ENCODE data around the gene RABEP2.
"Not testable (repeated sequence)": the region's sequence is repeated elsewhere in the genome, so short reads cannot be mapped to it uniquely, and the experiment has no call there.

DNA sequence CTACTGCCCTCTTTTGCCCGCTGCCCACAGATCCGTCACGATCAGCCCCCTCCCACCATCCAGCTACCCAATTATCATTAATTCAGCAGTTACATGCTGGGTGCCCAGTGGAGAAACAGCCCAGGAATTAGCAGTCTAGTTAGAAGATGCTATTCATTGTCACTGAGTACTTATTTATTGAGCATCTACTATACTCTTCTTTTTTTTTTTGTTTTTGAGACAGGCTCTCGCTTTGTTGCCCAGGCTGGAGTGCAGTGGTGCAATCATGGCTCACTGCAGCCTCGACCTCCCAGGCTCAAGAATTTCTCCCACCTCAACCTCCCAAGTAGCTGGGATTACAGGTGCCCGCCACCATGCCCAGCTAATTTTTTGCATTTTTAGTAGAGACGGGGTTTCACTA lies 14.8 kb upstream of the RABEP2 start:
- not testable (repeated sequence) for TF ChIP-seq EZH2 (IDR thresholded peaks at IDR 0.05; ENCODE audit: low read depth)
- TF ChIP-seq, protein P1, sequence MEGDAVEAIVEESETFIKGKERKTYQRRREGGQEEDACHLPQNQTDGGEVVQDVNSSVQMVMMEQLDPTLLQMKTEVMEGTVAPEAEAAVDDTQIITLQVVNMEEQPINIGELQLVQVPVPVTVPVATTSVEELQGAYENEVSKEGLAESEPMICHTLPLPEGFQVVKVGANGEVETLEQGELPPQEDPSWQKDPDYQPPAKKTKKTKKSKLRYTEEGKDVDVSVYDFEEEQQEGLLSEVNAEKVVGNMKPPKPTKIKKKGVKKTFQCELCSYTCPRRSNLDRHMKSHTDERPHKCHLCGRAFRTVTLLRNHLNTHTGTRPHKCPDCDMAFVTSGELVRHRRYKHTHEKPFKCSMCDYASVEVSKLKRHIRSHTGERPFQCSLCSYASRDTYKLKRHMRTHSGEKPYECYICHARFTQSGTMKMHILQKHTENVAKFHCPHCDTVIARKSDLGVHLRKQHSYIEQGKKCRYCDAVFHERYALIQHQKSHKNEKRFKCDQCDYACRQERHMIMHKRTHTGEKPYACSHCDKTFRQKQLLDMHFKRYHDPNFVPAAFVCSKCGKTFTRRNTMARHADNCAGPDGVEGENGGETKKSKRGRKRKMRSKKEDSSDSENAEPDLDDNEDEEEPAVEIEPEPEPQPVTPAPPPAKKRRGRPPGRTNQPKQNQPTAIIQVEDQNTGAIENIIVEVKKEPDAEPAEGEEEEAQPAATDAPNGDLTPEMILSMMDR (conservative IDR thresholded peaks at IDR 0.05), result not testable (repeated sequence)

Measured in PC-9 (cell line).